ENCODE measurements around the gene MANEAL. TPM values are rescaled to one million over a fixed set of nuclear protein-coding genes. Genes with fewer than 3 reads are reported as not detected.

MANEAL gene
- total and polyA plus RNA-seq, 8 donors: 4.3 to 11.2 (median 5.4) TPM

DNA sequence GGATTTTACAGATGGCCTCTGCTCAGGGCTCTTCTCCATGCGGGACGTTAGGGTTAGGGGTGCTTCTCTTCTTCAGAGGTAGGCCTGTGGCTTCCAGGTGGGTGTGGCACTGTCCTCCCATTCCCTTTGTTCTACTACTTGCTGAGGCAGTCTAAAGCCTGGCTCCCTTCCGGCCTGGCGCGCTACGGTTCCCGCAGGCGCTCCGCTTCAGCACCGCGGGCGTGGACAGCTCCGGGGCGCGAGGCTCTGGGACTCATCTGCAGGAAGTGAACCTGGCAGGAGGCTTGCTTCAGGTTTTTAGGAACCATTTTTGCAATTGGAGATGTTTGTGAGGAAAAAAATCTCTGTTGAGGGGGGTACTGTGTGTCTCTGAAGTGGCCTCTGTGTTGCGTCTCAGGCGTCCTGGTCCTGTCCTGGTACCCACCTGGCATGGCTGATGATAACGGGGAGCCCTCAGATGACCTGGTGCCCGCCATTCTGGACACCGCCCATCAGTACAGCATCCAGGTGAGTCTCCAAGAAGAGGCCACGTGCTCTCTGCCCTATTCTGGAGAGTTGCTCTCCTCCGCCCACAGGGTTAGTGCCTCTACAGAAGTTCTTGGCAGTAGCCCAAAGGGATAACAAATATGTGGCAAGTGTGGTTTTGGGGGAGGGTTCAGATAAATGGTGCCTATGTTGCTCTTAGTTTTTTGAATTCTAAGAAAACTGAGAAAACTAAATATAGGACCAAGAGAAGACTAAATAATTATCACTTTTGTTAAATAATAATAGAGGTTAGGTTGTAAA lies 1.9 kb downstream of the MANEAL start:
- H3K4me3 ChIP-seq: peak overlapping the region in 1 of 2 donors; percentile 48
- peak; percentile 57 to 86 (median 64) for DNase-seq

GRCh38 chr1:37797750-37798345 lies 4.2 kb downstream of the MANEAL start:
- TF ChIP-seq CTCF (IDR thresholded peaks at IDR 0.05): no peak
- Histone ChIP-seq H3K36me3 (peaks cover 0 to 40% of the 10 kb centered on the region in 2 donors), H3K4me3 (no peak overlapping the region), H3K27ac (no peak overlapping the region), H3K9me3 (no peaks in the 10 kb centered on the region), H3K4me1 (peaks cover 8 to 17% of the 10 kb centered on the region in 2 donors), H3K27me3 (peaks cover 0 to 30% of the 10 kb centered on the region in 2 donors)
- intact Hi-C loops (cut with DNase I): no loop called here
- no peak for DNase-seq
- no peak for ATAC-seq

More for the DNA sequence above, 1.9 kb downstream of the MANEAL start:
- intact Hi-C loops (cut with DNase I): no loop called here
- Histone ChIP-seq H3K9me3 (no peaks in the 10 kb centered on the region), H3K27ac (no peak overlapping the region), H3K4me1 (peaks cover 8 to 17% of the 10 kb centered on the region in 2 donors), H3K36me3 (peaks cover 0 to 17% of the 10 kb centered on the region in 2 donors), H3K27me3 (peaks cover 0 to 54% of the 10 kb centered on the region in 2 donors)
- ATAC-seq: peak; percentile 79
- TF ChIP-seq CTCF (IDR thresholded peaks at IDR 0.05): no peak

DNA sequence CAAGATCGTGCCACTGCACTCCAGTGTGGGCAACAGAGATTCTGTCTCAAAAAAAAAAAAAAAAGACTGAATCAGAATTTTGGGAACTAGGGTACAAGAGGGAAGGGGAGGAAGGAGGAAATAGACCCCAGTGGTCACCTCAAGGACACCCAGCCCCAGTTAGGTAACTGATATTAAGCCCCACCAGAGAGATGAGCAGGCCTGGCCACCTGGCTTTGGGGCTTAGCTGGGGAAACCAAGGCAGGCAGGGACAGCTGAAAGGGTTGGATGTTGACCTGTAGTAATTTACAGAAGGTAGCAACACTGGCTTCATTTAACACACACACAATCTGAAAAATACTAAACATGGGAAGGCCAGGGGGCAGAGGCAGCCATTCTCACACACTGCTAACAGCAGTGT lies 8.8 kb downstream of the MANEAL start:
- H3K4me1 ChIP-seq: peaks cover 7 to 16% of the 10 kb centered on the region in 2 donors
- no peak overlapping the region for H3K27ac ChIP-seq
- no peak for TF ChIP-seq CTCF (IDR thresholded peaks at IDR 0.05)
- peaks cover 0 to 82% of the 10 kb centered on the region in 2 donors for H3K36me3 ChIP-seq
- no peak for DNase-seq
- intact Hi-C loops (cut with DNase I): no loop called here
- no peaks in the 10 kb centered on the region for H3K9me3 ChIP-seq
- H3K4me3 ChIP-seq: no peak overlapping the region
- H3K27me3 ChIP-seq: no peaks in the 10 kb centered on the region
- no peak for ATAC-seq

- Histone ChIP-seq H3K4me1 (peaks cover 14 to 52% of the 10 kb centered on the region in 2 donors), H3K27ac (peak overlapping the region; percentile 89 to 94), H3K4me3 (peak overlapping the region; percentile 81 to 89), H3K9me3 (no peaks in the 10 kb centered on the region), H3K27me3 (no peaks in the 10 kb centered on the region), H3K36me3 (peaks cover 0 to 55% of the 10 kb centered on the region in 2 donors)
- TF ChIP-seq CTCF (IDR thresholded peaks at IDR 0.05): no peak
- ATAC-seq (no peak), DNase-seq (no peak)
- intact Hi-C loops (cut with DNase I): no loop called here
These were observed 13.5 kb downstream of the MANEAL start for GRCh38 chr1:37807220-37807554.
